HG02981 (cell line): Measurements from ENCODE around the gene CRHR2.

Source experiments
- ATAC-seq: cut with Tn5 transposase; IDR thresholded peaks from one replicate; pipeline ENCODE4 v1.9.1; 2021; ENCODE audit warnings: mild to moderate bottlenecking, moderate library complexity; ENCODE audit not compliant: unreplicated experiment

CRHR2 gene

DNA sequence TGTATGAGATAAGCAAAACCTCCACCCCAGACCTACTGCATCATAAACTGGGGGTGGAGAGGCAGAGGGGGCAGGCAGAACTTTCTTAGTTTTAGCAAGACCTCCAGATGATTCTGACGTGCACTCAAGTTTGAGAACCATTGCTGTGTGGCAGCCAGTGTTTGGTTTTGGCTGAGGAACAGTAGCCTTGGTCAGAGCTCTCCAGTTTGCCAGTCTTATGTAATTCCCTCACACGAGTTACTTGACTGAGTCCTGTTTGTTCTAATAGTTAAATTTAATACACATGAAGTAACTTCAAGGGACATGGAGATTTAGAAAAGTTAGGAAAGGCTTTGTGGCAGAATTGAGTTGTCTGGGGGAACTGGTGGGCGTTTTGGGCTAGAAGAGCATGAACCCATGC, 49.0 kb downstream of the CRHR2 start:
- ATAC-seq = no peak

DNA sequence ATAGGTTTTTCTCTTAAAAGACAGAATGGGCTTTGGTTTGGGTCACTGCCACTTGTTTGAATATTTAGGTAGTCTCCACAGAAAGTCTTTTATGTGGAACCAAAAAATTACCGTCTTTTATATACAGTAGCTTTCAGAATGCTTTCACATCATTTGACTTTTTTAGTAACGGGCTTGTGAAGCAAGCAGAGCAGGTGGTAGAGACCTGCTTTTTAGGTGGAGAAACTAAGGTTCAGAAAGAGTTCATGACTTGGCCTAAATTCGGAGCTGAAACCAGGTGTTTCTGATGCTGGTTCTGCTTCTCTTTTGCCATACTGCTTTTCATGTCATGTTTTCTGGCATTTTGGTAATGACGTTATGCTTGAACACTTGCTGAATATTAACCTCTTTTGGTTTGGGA, 51.3 kb downstream of the CRHR2 start:
- ATAC-seq = no peak

DNA sequence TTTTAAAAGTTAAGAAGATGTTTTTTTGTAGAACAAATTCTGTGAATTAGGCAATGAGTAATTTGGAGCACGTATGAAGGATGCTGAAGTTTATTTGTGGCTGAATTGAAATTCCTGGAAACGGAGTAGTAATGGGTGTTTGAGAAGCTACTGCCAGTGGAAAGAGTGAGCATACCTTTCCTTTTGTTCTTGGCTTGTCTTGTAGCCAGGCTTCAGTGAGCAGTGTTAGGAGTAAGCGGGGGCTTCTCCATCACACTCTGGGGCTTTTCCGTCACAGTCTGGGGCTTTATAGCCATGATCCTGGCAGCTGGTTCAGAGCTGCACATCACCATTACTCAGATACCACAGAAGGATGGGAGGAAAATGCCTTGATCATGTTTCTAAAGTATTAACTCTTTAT, 55.2 kb downstream of the CRHR2 start:
- no peak for ATAC-seq

DNA sequence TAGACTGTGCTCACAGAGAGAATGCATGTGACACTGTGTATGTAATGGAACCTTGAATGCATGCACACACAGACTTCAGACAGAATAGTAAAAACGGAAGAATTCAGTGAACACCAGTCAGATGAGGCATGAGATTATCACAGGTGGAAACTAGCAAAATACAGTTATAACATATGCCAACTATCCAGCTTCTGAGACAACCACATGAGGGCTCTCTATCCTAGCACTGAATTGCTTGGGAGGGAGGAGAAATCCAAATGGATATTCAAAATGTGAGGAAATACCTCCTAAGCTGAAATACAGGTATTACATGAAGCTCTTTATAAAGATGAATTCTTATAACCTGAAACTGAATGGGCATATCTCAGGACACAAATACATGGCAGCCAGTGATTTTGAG, 57.0 kb downstream of the CRHR2 start:
- ATAC-seq = no peak

- ATAC-seq = no peak
Observed at GRCh38 chr7:30618961-30619360, 63.3 kb downstream of the CRHR2 start.

GRCh38 chr7:30618080-30618676, 64.1 kb downstream of the CRHR2 start:
- no peak for ATAC-seq

DNA sequence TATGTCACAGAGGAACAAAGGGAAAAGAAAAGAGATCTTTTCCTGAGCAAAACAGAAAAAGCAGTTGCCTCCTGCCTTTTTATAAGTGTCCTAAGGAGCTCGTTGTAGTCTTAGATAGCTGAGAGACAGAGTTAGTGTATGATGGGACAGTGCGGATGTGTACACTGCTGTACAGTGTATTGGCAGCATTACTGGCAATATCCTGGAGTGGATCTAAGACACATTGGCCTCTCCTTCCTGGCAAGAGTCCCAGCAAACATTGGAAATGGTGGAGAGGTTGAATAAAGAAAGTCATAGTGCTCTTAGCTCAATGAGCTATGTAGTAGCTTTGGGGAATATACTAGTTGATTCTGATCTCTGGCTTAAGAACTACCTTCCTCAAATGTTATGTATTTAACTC, 64.9 kb downstream of the CRHR2 start:
- no peak for ATAC-seq

GRCh38 chr7:30616318-30616717, 65.9 kb downstream of the CRHR2 start:
- ATAC-seq = no peak

DNA sequence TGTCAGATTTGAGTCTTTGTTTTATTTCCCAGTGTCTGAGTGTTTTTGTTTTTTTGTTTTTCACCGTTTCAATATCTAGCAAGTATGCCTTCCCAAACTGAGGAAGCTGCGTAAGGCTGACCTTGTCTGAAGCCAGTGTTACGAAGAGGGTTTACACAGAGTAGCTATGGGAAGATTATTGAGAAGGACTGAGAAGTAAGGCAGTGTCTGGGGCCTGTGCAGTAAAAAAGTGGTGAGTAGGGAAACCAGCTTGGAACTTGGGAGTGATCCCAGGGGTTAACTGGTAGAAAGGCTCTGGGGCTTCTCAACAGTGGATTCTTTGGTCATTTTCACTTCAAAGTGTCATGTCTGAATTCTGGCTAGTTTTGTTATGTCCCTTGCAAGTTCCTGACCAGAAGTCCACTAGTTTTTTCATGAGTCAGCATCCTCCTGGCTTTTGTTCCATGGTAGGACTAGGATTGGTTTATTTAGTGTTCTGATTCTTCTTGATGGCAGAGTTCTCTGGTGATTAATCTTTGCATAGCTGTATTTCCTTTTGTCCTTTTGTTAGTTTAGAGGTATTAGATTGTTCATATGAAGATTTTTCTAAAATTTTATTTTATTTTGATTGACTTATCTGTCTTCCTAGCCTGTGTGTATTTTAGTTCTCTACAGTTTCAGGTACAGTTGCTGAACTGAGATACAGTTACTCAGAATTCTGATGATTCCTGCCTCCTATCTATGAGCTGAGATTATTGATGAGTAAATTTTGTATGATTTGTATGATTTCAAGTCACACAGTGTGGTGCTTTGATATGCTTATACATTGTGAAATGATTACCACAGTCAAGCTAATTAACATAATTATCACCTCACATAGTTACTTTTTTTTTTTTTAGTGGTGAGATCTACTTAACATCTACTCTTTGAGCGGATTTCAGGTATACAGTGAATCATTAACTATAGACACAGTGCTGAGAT, 68.6 kb downstream of the CRHR2 start:
- no peak for ATAC-seq

DNA sequence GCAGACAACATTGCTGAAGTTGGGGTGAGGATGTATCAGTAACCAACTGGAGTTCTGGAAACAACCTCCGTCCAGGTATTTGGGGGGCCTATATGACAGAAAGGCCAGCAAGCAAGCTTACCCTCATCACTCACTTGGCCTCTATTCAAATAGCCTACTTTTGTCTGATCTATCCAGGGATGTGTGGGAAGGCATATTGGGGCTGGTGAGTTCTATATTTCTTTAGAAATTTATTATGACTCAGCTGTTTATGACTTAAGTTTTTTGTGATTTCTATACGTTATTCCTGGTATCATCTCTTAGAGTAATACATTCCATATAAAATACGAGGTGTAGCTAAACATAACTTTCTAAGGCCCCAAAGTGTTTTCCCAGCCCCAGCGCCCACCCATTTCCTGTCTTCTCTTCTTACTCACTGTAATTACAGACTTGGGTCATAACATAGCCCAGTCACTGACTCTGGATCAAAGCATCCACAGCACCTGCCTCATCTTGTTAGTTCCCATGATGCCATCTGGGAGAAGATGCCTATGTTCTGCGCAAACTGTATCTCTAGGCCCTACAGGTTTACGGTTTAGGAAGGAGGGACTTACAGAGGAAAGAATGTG, 69.5 kb downstream of the CRHR2 start:
- ATAC-seq = no peak

GRCh38 chr7:30605832-30606231, 76.4 kb downstream of the CRHR2 start:
- no peak for ATAC-seq

GRCh38 chr7:30604901-30605300, 77.4 kb downstream of the CRHR2 start:
- ATAC-seq = no peak
